Right kidney (tissue), 1 donor: Measurements from ENCODE around the gene MAPK8IP1.

Experiments
- DNase-seq: peaks from one replicate; pipeline ENCODE4 v3.0.0-alpha.2; 2016

MAPK8IP1 gene

GRCh38 chr11:45945397-45945999 lies 60.0 kb downstream of the MAPK8IP1 start:
- no peak for DNase-seq

- no peak for DNase-seq
Observed at GRCh38 chr11:45947885-45948284, 62.4 kb downstream of the MAPK8IP1 start.

GRCh38 chr11:45948356-45948755 lies 62.9 kb downstream of the MAPK8IP1 start:
- no peak for DNase-seq

GRCh38 chr11:45949992-45950407 lies 64.5 kb downstream of the MAPK8IP1 start:
- DNase-seq: no peak
